Endothelial cell of umbilical vein (primary cell): ENCODE data around the gene RPS19BP1. TPM values are rescaled to one million over a fixed set of nuclear protein-coding genes. Genes with fewer than 3 reads are reported as not detected.
A peak's percentile ranks its signal among the peaks of the same experiment; 100 is the strongest.

Source experiments
- BruUV-seq: library from RNA; stranded (reverse); fragments of 400-500 nt; replicated peaks from 2 replicates; lab custom pipeline; 2021; lab: Mats Ljungman, UMichigan
- CTCF ChIA-PET: fragments of 300-600, 350-600 bp; sonication (Branson Sonifier 250); formaldehyde crosslinking; loops from one replicate; lab custom pipeline; 2021; ENCODE audit warnings: antibody characterized with exemption, inconsistent platforms; lab: Charles Lee
- POLR2A ChIA-PET: fragments of 300-600, 350-600 bp; sonication (Branson Sonifier 250); formaldehyde crosslinking; loops from one replicate; lab custom pipeline; 2021; ENCODE audit warnings: antibody characterized with exemption, inconsistent platforms; lab: Charles Lee
- DNase-seq: peaks from one replicate; pipeline ENCODE4 v3.0.0-alpha.2; 2011; ENCODE audit warnings: low read depth, low spot score
- FAIRE-seq: peaks from 2 replicates; lab custom pipeline; 2011; peaks lifted over from hg19 to GRCh38; lab: Jason Lieb, UNC
- H2AFZ ChIP-seq: 2 replicates; pipeline ENCODE4 v1.6.0; 2012; ENCODE audit warnings: low read depth, low read length, control low read depth, inconsistent platforms
- H3K27ac ChIP-seq: 2 replicates; pipeline ENCODE4 v1.5.1; 2011; ENCODE audit warnings: low read depth, mild to moderate bottlenecking, control low read depth, low read length, moderate library complexity; ENCODE audit not compliant: insufficient read depth
- H3K27me3 ChIP-seq, 2 experiments: 2 replicates each; pipeline versions ENCODE4 v1.6.0 to v1.6.1; 2011; ENCODE audit warnings: low read length in 2 of 2, mixed read lengths in 1 of 2; ENCODE audit not compliant: control insufficient read depth in 2 of 2, insufficient read depth in 2 of 2
- H3K36me3 ChIP-seq, 2 experiments: 2 replicates in 1 of 2; 3 replicates in 1 of 2; pipeline ENCODE4 v1.5.1; 2011; ENCODE audit warnings: low read length in 2 of 2, mild to moderate bottlenecking in 1 of 2, moderate library complexity in 1 of 2; ENCODE audit not compliant: control insufficient read depth in 2 of 2, insufficient read depth in 2 of 2; ENCODE audit errors: extremely low read depth in 1 of 2
- H3K4me1 ChIP-seq: 3 replicates; pipeline ENCODE4 v1.5.1; 2011; ENCODE audit warnings: mild to moderate bottlenecking, low read length; ENCODE audit not compliant: control insufficient read depth, insufficient read depth; ENCODE audit errors: extremely low read depth
- H3K4me2 ChIP-seq: 2 replicates; pipeline ENCODE4 v1.6.1; 2011; ENCODE audit warnings: low read length, control low read depth, mixed read lengths; ENCODE audit not compliant: insufficient read depth
- H3K4me3 ChIP-seq, 3 experiments: fragments of 200-600 bp in 1 of 3; sonication (generic), shearing (Covaris generic) in 1 of 3; replicated peaks in 1 of 3; 2 replicates each; pipeline ENCODE4 v1.5.1; 2011 to 2016; ENCODE audit warnings: control low read depth in 3 of 3, low read length in 3 of 3, mild to moderate bottlenecking in 2 of 3, inconsistent platforms in 1 of 3, low read depth in 1 of 3, moderate library complexity in 1 of 3; ENCODE audit not compliant: insufficient read depth in 1 of 3
- H3K79me2 ChIP-seq: 2 replicates; pipeline ENCODE4 v1.6.0; 2012; ENCODE audit warnings: low read length, inconsistent platforms; ENCODE audit not compliant: control insufficient read depth, insufficient read depth
- H3K9ac ChIP-seq: replicated peaks from 2 replicates; pipeline ENCODE3; 2011; ENCODE audit warnings: low read length, control low read depth; ENCODE audit not compliant: insufficient read depth; ENCODE audit errors: extremely low read depth
- H3K9me1 ChIP-seq: replicated peaks from 3 replicates; pipeline ENCODE4 v1.6.0; 2011; ENCODE audit warnings: mild to moderate bottlenecking, low read length; ENCODE audit not compliant: control insufficient read depth, insufficient read depth; ENCODE audit errors: extremely low read depth
- H3K9me3 ChIP-seq: replicated peaks from 2 replicates; pipeline ENCODE4 v1.5.1; 2012; ENCODE audit warnings: low read length, inconsistent platforms; ENCODE audit not compliant: control insufficient read depth, insufficient read depth
- H4K20me1 ChIP-seq: replicated peaks from 2 replicates; pipeline ENCODE3; 2011; ENCODE audit warnings: mild to moderate bottlenecking, low read length; ENCODE audit not compliant: control insufficient read depth, insufficient read depth; ENCODE audit errors: extremely low read depth
- CTCF ChIP-seq, 2 donors: IDR thresholded peaks; 1 replicate in 1 of 2; 2 replicates in 1 of 2; pipeline ENCODE4 v1.5.1; 2011; ENCODE audit warnings: low read length in 2 of 2, mild to moderate bottlenecking in 2 of 2, moderate library complexity in 2 of 2, control low read depth in 1 of 2, inconsistent platforms in 1 of 2, low read depth in 1 of 2; ENCODE audit not compliant: insufficient read depth in 1 of 2; ENCODE audit errors: extremely low read depth in 1 of 2
- FOS ChIP-seq: IDR thresholded peaks from 2 replicates; pipeline ENCODE4 v1.6.1; 2011; ENCODE audit warnings: mild to moderate bottlenecking, low read length, moderate library complexity, borderline replicate concordance; ENCODE audit not compliant: insufficient read depth
- JUN ChIP-seq: IDR thresholded peaks from 2 replicates; pipeline ENCODE4 v1.6.1; 2011; ENCODE audit warnings: borderline replicate concordance, low read depth; ENCODE audit not compliant: insufficient read length, insufficient read depth
- MAX ChIP-seq: IDR thresholded peaks from 2 replicates; pipeline ENCODE4 v1.6.1; 2011; ENCODE audit not compliant: insufficient read depth, insufficient read length
- MYC ChIP-seq: IDR thresholded peaks from one replicate; pipeline ENCODE4 v1.6.1; 2011; ENCODE audit warnings: mild to moderate bottlenecking, low read depth, low read length
- POLR2A ChIP-seq: IDR thresholded peaks from 2 replicates; pipeline ENCODE4 v1.6.1; 2012; ENCODE audit warnings: low read depth, mild to moderate bottlenecking, control low read depth, low read length
- dilution Hi-C: fragments of 300-500 bp; cut with MboI; formaldehyde crosslinking; loops from one replicate; pipeline ENCODE4 v1.15.0; 2019; ENCODE audit warnings: low sequenced_read_pairs; ENCODE audit not compliant: extremely low pct_ligation_motif_present
- intact Hi-C: fragments of 100-400 bp; cut with micrococcal nuclease; formaldehyde crosslinking; loops from one replicate; pipeline ENCODE4 v1.10.0; 2022
- polyA plus RNA-seq, 4 experiments: library from polyadenylated mRNA; depleted of rRNA in 3 of 4; stranded (reverse) in 3 of 4; unstranded in 1 of 4; fragments of >200 nt; gene quantifications; 2 replicates each; pipeline versions ENCODE4 v1.2.1 to v1.2.3, GENCODE V29; 2011 to 2012; ENCODE audit warnings: missing spikeins in 1 of 4
- total RNA-seq: library from RNA; stranded (reverse); gene quantifications from 2 replicates; pipeline ENCODE4 v1.2.3, GENCODE V29; 2021

Gene RPS19BP1
- total and polyA plus RNA-seq, 2 donors (not counting 3 experiments of a cell fraction or from before 2014, with no cell fraction given): 66.6 to 84.3 TPM

- DNase-seq: no peak
- no peak overlapping the region for H3K4me3 ChIP-seq
- FAIRE-seq: no peak
- no peaks in the 10 kb centered on the region for H3K9me3 ChIP-seq
- intact Hi-C loops: loop anchor here (1.0 to 5.0 kb wide), 4 partner anchors 491 to 813 kb away; partner anchors contain the start of genes ADSL and CBX6
- BruUV-seq: no TSS peak
- H3K79me2 ChIP-seq: peaks cover 25% of the 10 kb centered on the region
- no peak overlapping the region for H3K9ac ChIP-seq
- H3K27ac ChIP-seq: no peak overlapping the region
- no peak overlapping the region for H3K4me2 ChIP-seq
- H3K36me3 ChIP-seq: no peaks in the 10 kb centered on the region
- H2AFZ ChIP-seq: peak overlapping the region; percentile 50
- H3K27me3 ChIP-seq: no peaks in the 10 kb centered on the region
- TF ChIP-seq JUN (no peak), FOS (no peak), POLR2A (no peak), MYC (no peak), MAX (no peak), CTCF (IDR thresholded peaks at IDR 0.05; ENCODE audit: extremely low read depth in 1 of 2, insufficient read depth in 1 of 2, low read depth in 1 of 2, low read length in 2 of 2) (peak in 1 of 2 donors; percentile 2)
- H3K4me1 ChIP-seq: peaks cover 25% of the 10 kb centered on the region
- H4K20me1 ChIP-seq: no peaks in the 10 kb centered on the region
- no peaks in the 10 kb centered on the region for H3K9me1 ChIP-seq
- POLR2A ChIA-PET: interaction anchor here (0.6 kb wide), 1 partner anchor 14 kb away, joined by 3 read pairs; no protein-coding TSS in a partner anchor
- dilution Hi-C loops: no loop called here
- CTCF ChIA-PET: interaction anchor here (0.5 to 6.1 kb wide), 20 partner anchors 22 to 1365 kb away, joined by 3 to 157 read pairs (median 4); partner anchors contain the start of gene CACNA1I
Measured at GRCh38 chr22:39534092-39534506, 1.6 kb upstream of the RPS19BP1 start.
